ENCODE data around the gene TTYH3. TPM values are rescaled to one million over a fixed set of nuclear protein-coding genes. Genes with fewer than 3 reads are reported as not detected.

The TTYH3 gene
- total and polyA plus RNA-seq, 9 of the 15 experiments (the other 6 are each of a cell fraction or from before 2014, with no cell fraction given) = 0.01 to 5.5 (median 1.1) TPM

DNA sequence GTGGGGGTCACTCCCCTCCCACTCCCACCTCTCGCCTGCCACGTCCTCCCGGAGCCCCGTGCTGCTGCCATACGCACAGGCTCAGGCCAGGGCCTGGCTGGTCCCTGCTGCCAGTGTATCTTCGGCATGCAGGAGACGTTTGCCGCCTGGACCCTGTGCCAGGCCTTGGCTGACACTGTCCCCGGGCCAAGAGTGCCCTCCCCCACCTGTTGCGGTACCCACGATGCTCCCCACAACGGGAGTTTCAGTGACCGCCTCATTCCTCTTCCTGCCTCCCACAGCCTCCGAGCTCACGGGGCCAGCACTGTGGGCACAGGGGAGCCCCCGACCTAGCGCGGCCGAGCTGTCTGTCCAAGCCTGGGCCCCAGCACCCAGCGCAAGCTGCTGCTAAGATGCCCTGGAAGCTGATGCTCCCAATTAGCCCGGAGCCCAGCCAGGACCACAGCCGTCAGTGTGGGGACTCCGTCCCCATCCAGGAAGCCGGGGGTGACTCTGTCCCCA lies 7.4 kb downstream of the TTYH3 start (continued):
- TF ChIP-seq CBFB (CRISPR knock-in tag; IDR thresholded peaks at IDR 0.05) = no peak
- TF ChIP-seq GABPB2 (CRISPR knock-in tag; conservative IDR thresholded peaks at IDR 0.05) = no peak
- TF ChIP-seq, protein P1, sequence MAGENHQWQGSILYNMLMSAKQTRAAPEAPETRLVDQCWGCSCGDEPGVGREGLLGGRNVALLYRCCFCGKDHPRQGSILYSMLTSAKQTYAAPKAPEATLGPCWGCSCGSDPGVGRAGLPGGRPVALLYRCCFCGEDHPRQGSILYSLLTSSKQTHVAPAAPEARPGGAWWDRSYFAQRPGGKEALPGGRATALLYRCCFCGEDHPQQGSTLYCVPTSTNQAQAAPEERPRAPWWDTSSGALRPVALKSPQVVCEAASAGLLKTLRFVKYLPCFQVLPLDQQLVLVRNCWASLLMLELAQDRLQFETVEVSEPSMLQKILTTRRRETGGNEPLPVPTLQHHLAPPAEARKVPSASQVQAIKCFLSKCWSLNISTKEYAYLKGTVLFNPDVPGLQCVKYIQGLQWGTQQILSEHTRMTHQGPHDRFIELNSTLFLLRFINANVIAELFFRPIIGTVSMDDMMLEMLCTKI (IDR thresholded peaks at IDR 0.05; ENCODE audit: partially characterized antibody) = no peak
- TF ChIP-seq, protein P2, sequence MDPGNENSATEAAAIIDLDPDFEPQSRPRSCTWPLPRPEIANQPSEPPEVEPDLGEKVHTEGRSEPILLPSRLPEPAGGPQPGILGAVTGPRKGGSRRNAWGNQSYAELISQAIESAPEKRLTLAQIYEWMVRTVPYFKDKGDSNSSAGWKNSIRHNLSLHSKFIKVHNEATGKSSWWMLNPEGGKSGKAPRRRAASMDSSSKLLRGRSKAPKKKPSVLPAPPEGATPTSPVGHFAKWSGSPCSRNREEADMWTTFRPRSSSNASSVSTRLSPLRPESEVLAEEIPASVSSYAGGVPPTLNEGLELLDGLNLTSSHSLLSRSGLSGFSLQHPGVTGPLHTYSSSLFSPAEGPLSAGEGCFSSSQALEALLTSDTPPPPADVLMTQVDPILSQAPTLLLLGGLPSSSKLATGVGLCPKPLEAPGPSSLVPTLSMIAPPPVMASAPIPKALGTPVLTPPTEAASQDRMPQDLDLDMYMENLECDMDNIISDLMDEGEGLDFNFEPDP (CRISPR knock-in tag; IDR thresholded peaks at IDR 0.05) = no peak
- TF ChIP-seq, protein P3, sequence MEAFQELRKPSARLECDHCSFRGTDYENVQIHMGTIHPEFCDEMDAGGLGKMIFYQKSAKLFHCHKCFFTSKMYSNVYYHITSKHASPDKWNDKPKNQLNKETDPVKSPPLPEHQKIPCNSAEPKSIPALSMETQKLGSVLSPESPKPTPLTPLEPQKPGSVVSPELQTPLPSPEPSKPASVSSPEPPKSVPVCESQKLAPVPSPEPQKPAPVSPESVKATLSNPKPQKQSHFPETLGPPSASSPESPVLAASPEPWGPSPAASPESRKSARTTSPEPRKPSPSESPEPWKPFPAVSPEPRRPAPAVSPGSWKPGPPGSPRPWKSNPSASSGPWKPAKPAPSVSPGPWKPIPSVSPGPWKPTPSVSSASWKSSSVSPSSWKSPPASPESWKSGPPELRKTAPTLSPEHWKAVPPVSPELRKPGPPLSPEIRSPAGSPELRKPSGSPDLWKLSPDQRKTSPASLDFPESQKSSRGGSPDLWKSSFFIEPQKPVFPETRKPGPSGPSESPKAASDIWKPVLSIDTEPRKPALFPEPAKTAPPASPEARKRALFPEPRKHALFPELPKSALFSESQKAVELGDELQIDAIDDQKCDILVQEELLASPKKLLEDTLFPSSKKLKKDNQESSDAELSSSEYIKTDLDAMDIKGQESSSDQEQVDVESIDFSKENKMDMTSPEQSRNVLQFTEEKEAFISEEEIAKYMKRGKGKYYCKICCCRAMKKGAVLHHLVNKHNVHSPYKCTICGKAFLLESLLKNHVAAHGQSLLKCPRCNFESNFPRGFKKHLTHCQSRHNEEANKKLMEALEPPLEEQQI (IDR thresholded peaks at IDR 0.05) = no peak
- TF ChIP-seq, protein P4, sequence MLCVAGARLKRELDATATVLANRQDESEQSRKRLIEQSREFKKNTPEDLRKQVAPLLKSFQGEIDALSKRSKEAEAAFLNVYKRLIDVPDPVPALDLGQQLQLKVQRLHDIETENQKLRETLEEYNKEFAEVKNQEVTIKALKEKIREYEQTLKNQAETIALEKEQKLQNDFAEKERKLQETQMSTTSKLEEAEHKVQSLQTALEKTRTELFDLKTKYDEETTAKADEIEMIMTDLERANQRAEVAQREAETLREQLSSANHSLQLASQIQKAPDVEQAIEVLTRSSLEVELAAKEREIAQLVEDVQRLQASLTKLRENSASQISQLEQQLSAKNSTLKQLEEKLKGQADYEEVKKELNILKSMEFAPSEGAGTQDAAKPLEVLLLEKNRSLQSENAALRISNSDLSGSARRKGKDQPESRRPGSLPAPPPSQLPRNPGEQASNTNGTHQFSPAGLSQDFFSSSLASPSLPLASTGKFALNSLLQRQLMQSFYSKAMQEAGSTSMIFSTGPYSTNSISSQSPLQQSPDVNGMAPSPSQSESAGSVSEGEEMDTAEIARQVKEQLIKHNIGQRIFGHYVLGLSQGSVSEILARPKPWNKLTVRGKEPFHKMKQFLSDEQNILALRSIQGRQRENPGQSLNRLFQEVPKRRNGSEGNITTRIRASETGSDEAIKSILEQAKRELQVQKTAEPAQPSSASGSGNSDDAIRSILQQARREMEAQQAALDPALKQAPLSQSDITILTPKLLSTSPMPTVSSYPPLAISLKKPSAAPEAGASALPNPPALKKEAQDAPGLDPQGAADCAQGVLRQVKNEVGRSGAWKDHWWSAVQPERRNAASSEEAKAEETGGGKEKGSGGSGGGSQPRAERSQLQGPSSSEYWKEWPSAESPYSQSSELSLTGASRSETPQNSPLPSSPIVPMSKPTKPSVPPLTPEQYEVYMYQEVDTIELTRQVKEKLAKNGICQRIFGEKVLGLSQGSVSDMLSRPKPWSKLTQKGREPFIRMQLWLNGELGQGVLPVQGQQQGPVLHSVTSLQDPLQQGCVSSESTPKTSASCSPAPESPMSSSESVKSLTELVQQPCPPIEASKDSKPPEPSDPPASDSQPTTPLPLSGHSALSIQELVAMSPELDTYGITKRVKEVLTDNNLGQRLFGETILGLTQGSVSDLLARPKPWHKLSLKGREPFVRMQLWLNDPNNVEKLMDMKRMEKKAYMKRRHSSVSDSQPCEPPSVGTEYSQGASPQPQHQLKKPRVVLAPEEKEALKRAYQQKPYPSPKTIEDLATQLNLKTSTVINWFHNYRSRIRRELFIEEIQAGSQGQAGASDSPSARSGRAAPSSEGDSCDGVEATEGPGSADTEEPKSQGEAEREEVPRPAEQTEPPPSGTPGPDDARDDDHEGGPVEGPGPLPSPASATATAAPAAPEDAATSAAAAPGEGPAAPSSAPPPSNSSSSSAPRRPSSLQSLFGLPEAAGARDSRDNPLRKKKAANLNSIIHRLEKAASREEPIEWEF (CRISPR knock-in tag; IDR thresholded peaks at IDR 0.05) = no peak
- TF ChIP-seq, protein P5, sequence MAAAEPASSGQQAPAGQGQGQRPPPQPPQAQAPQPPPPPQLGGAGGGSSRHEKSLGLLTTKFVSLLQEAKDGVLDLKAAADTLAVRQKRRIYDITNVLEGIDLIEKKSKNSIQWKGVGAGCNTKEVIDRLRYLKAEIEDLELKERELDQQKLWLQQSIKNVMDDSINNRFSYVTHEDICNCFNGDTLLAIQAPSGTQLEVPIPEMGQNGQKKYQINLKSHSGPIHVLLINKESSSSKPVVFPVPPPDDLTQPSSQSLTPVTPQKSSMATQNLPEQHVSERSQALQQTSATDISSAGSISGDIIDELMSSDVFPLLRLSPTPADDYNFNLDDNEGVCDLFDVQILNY (CRISPR knock-in tag; IDR thresholded peaks at IDR 0.05) = no peak
